NOMO-1 treated with dmso at 0.1 percent for 144 hours (cell line): ENCODE measurements around the gene CPNE8.

ENCODE experiments used
- DNase-seq: peaks from one replicate; lab custom pipeline; 2025; ENCODE audit not compliant: unreplicated experiment; lab: John Stamatoyannopoulos, UW

Gene CPNE8

GRCh38 chr12:38838056-38838850 is 67.1 kb downstream of the CPNE8 start:
- no peak for DNase-seq

- no peak for DNase-seq
Measured at GRCh38 chr12:38831715-38832114, 73.7 kb downstream of the CPNE8 start.

- DNase-seq = no peak
Measured at GRCh38 chr12:38825006-38825405, 80.4 kb downstream of the CPNE8 start.

- no peak for DNase-seq
Measured at GRCh38 chr12:38823738-38824137, 81.7 kb downstream of the CPNE8 start.

GRCh38 chr12:38823314-38823713 is 82.1 kb downstream of the CPNE8 start:
- no peak for DNase-seq

- no peak for DNase-seq
Measured at GRCh38 chr12:38817942-38818341, 87.4 kb downstream of the CPNE8 start.

- DNase-seq = no peak
Measured at GRCh38 chr12:38813923-38814322, 91.5 kb downstream of the CPNE8 start.

- DNase-seq = no peak
Measured at GRCh38 chr12:38811814-38812356, 93.5 kb downstream of the CPNE8 start.

- DNase-seq = no peak
Measured at GRCh38 chr12:38809832-38810231, 95.6 kb downstream of the CPNE8 start.

GRCh38 chr12:38788106-38788505 is 117.3 kb downstream of the CPNE8 start:
- DNase-seq = no peak

GRCh38 chr12:38785381-38785780 is 120.0 kb downstream of the CPNE8 start:
- DNase-seq = no peak

- DNase-seq = no peak
Measured at GRCh38 chr12:38783304-38783703, 122.1 kb downstream of the CPNE8 start.

- no peak for DNase-seq
Measured at GRCh38 chr12:38782359-38782758, 123.0 kb downstream of the CPNE8 start.

GRCh38 chr12:38776647-38777046 is 128.7 kb downstream of the CPNE8 start:
- DNase-seq = no peak

GRCh38 chr12:38775457-38775856 is 129.9 kb downstream of the CPNE8 start:
- no peak for DNase-seq

GRCh38 chr12:38772437-38772836 is 133.0 kb downstream of the CPNE8 start:
- DNase-seq = no peak

- no peak for DNase-seq
Measured at GRCh38 chr12:38771871-38772270, 133.5 kb downstream of the CPNE8 start.

GRCh38 chr12:38761636-38762342 is 143.6 kb downstream of the CPNE8 start:
- DNase-seq = no peak

- DNase-seq = no peak
Measured at GRCh38 chr12:38761111-38761510, 144.3 kb downstream of the CPNE8 start.

- no peak for DNase-seq
Measured at GRCh38 chr12:38759621-38760020, 145.8 kb downstream of the CPNE8 start.

- DNase-seq = no peak
Measured at GRCh38 chr12:38746744-38747143, 158.6 kb downstream of the CPNE8 start.

GRCh38 chr12:38745601-38746000 is 159.8 kb downstream of the CPNE8 start:
- DNase-seq = no peak
